ENCODE results near the gene AEN.

Gene AEN

DNA sequence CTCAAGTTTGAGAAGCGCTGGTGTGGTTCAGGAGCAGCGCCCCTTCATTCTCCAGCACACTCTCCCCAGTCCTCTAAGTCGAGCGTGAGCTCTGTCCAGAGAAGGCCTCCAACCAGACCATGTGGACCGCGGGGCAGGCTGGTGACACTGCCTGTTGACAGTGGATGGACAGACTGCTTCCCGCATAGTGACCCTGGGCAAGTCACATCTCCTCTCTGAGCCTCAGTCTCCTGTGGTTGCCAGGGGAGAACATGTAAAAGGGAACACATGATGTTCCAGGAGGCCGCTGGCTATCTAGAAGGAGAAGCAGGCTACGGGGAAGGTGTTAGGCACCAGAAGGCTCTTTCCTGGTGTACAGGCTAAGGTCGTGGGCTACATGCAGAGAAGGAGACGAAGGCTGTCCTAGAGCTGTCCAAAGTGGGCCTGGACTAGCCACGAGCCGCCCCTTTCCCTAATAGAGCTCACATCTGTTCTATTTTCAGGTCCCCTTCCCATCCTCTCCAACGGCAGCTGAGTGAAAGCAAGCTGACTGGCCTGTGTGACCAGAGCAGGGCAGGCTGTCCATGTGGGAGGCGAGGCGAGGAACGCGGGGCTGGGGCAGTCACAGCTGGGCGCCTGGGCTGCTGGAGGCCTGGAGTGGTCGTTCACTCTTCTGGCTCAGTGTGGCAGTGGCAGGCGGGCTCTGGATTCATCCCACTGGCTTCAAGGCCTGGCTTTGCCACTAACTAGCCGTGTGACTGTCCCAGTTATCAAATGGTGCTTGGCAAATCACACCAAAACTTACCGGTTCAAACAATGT, 28.8 kb downstream of the AEN start:
- in situ Hi-C loops (cut with HindIII; ENCODE audit: low sequenced_read_pairs): loop anchor here (25.0 kb wide), 1 partner anchor 362 kb away; no protein-coding TSS in a partner anchor
- no peak overlapping the region for H3K4me3 ChIP-seq (ENCODE audit: low read depth, low read length)
- TF ChIP-seq CTCF (IDR thresholded peaks at IDR 0.05; ENCODE audit: low read depth, low read length, missing control alignments): no peak
- no peak for DNase-seq (ENCODE audit: low read depth)

DNA sequence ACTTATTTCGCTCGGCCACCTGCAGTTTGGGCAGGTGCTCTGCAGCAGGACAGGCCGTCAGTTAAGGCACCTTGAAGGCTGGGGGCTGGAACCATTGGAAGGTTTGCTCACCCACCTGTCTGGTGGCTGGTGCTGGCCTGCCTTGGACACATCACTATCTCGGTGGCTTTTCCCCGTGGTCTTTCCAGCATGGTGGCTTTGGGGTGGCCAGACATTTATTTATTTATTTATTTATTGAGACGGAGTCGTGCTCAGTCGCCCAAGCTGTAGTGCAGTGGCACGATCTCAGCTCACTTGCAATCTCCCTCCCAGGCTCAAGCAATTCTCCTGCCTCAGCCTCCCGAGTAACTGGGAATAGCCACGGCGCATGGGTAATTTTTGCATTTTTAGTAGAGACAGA, 29.4 kb downstream of the AEN start:
- H3K4me3 ChIP-seq (ENCODE audit: low read depth, low read length): no peak overlapping the region
- no peak for DNase-seq (ENCODE audit: low read depth)
- in situ Hi-C loops (cut with HindIII; ENCODE audit: low sequenced_read_pairs): loop anchor here (25.0 kb wide), 1 partner anchor 362 kb away; no protein-coding TSS in a partner anchor
- no peak for TF ChIP-seq CTCF (IDR thresholded peaks at IDR 0.05; ENCODE audit: low read depth, low read length, missing control alignments)

- in situ Hi-C loops (cut with HindIII; ENCODE audit: low sequenced_read_pairs): loop anchor here (25.0 kb wide), 1 partner anchor 361 kb away; no protein-coding TSS in a partner anchor
- H3K4me3 ChIP-seq (ENCODE audit: low read depth, low read length): no peak overlapping the region
- no peak for DNase-seq (ENCODE audit: low read depth)
- no peak for TF ChIP-seq CTCF (IDR thresholded peaks at IDR 0.05; ENCODE audit: low read depth, low read length, missing control alignments)
Observed at GRCh38 chr15:88651136-88651732, 30.1 kb downstream of the AEN start.

DNA sequence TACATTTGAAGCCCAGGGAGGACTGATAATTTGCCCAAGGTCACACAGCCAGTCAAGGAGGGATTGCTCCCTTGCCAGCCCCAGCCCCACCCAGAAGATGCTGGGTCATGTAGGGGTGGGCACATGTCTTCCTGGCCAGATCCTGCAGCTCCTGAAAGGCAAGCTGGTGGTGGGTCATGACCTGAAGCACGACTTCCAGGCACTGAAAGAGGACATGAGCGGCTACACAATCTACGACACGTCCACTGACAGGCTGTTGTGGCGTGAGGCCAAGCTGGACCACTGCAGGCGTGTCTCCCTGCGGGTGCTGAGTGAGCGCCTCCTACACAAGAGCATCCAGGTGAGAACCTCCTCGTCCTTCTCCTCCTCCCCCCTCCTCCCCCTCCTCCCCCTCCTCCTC, 30.8 kb downstream of the AEN start:
- H3K4me3 ChIP-seq (ENCODE audit: low read depth, low read length): no peak overlapping the region
- TF ChIP-seq CTCF (IDR thresholded peaks at IDR 0.05; ENCODE audit: low read depth, low read length, missing control alignments): no peak
- DNase-seq (ENCODE audit: low read depth): no peak
- in situ Hi-C loops (cut with HindIII; ENCODE audit: low sequenced_read_pairs): loop anchor here (25.0 kb wide), 1 partner anchor 360 kb away; no protein-coding TSS in a partner anchor

DNA sequence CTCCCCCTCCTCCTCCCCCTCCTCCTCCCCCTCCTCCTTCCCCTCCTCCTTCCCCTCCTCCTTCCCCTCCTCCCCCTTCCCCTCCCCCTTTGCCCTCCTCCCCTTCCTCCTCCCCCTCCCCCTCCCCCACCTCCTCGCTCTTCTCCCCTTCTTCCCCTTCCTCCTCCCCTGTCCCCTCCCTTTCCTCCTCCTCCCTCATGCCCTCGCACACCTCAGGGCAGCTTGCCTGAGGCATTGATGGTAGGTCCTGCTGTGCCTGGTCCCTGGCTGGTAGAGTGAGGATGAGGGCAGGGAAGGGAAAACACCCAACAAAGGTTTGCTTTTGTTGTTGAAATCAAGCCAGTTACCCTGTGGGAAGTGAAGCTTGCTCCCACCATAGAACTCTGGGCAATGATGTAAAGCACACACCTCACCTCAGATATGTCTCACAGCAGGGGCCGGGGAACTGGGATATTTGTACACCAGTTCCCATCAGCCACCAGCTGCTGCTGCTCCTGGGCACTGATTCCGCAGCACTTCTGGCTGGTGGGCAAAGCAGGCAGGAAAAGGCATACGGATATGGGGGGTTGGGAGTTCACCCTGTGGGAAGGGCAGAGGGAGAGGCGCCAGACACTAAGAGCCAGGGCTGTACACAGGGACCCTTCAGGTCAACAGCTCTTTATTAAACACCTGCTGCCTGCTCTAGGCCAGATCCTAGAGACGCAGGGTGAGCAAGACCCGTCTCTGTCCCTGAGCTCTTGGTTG, 31.5 kb downstream of the AEN start:
- no peak for TF ChIP-seq CTCF (IDR thresholded peaks at IDR 0.05; ENCODE audit: low read depth, low read length, missing control alignments)
- in situ Hi-C loops (cut with HindIII; ENCODE audit: low sequenced_read_pairs): loop anchor here (25.0 kb wide), 1 partner anchor 360 kb away; no protein-coding TSS in a partner anchor
- DNase-seq (ENCODE audit: low read depth): no peak

More for the DNA sequence above, 31.5 kb downstream of the AEN start:
- no peak overlapping the region for H3K4me3 ChIP-seq (ENCODE audit: low read depth, low read length)
